Hepatocyte (in vitro differentiated cells): ENCODE data around the gene CCDC102A. TPM values are rescaled to one million over a fixed set of nuclear protein-coding genes. Genes with fewer than 3 reads are reported as not detected.

Source experiments
- DNase-seq: peaks from one replicate; pipeline ENCODE4 v3.0.0-alpha.2; 2016; ENCODE audit warnings: low spot score
- H2AFZ ChIP-seq: fragments of 200-600 bp; sonication (generic); 2 replicates; pipeline ENCODE4 v1.6.0; 2016; ENCODE audit warnings: antibody characterized with exemption, mild to moderate bottlenecking
- H3K27ac ChIP-seq: fragments of 200-600 bp; sonication (generic); 2 replicates; pipeline ENCODE4 v1.5.1; 2016; ENCODE audit warnings: mild to moderate bottlenecking
- H3K27me3 ChIP-seq: fragments of 200-600 bp; sonication (generic); 2 replicates; pipeline ENCODE4 v1.6.1; 2016
- H3K36me3 ChIP-seq: fragments of 200-600 bp; sonication (generic); replicated peaks from 2 replicates; pipeline ENCODE4 v1.5.1; 2016; ENCODE audit warnings: low read depth; ENCODE audit not compliant: insufficient read depth
- H3K4me1 ChIP-seq: fragments of 200-600 bp; sonication (generic); 2 replicates; pipeline ENCODE4 v1.5.1; 2016; ENCODE audit warnings: mild to moderate bottlenecking, moderate library complexity; ENCODE audit not compliant: insufficient read depth
- H3K4me2 ChIP-seq: fragments of 200-600 bp; sonication (generic); 2 replicates; pipeline ENCODE4 v1.6.0; 2016
- H3K4me3 ChIP-seq: fragments of 200-600 bp; sonication (generic); 2 replicates; pipeline ENCODE4 v1.5.1; 2016; ENCODE audit warnings: mild to moderate bottlenecking
- H3K79me2 ChIP-seq: fragments of 200-600 bp; sonication (generic); 2 replicates; pipeline ENCODE4 v1.6.0; 2017; ENCODE audit warnings: mild to moderate bottlenecking
- H3K9me2 ChIP-seq: fragments of 200-600 bp; sonication (generic); replicated peaks from 2 replicates; pipeline ENCODE4 v1.6.0; 2017; ENCODE audit warnings: mild to moderate bottlenecking; ENCODE audit not compliant: insufficient read depth
- H3K9me3 ChIP-seq: fragments of 200-600 bp; sonication (generic); 2 replicates; pipeline ENCODE4 v1.5.1; 2016; ENCODE audit warnings: low read depth, mild to moderate bottlenecking
- H4K20me1 ChIP-seq: fragments of 200-600 bp; sonication (generic); 2 replicates; pipeline ENCODE4 v1.6.0; 2016; ENCODE audit warnings: mild to moderate bottlenecking; ENCODE audit not compliant: insufficient read depth, poor library complexity, severe bottlenecking
- EZH2 ChIP-seq: fragments of 200-600 bp; sonication (generic); IDR thresholded peaks from 2 replicates; pipeline ENCODE4 v1.6.1; 2016; ENCODE audit warnings: antibody characterized with exemption, mild to moderate bottlenecking, borderline replicate concordance
- EZH2phosphoT487 ChIP-seq: fragments of 200-600 bp; sonication (generic); IDR thresholded peaks from one replicate; pipeline ENCODE4 v1.6.1; 2018; ENCODE audit warnings: antibody characterized with exemption, mild to moderate bottlenecking, low read depth, moderate library complexity; ENCODE audit not compliant: unreplicated experiment, severe bottlenecking
- WGBS: methylation state at CpG from one replicate; pipeline ENCODE4 v1.1.6; 2016; ENCODE audit warnings: low lambda C conversion rate; ENCODE audit errors: missing lambda C conversion rate; 5-methylcytosine and 5-hydroxymethylcytosine counted together
- polyA plus RNA-seq: library from polyadenylated mRNA; unstranded; fragments of >200 nt; fragmentation: Nextera tagmentation; extraction: Ambion mirVana; gene quantifications from 2 replicates; pipeline ENCODE4 v1.2.1, GENCODE V29; 2016
- total RNA-seq: library from RNA; depleted of rRNA; stranded (reverse); fragments of >200 nt; gene quantifications from 2 replicates; pipeline ENCODE4 v1.2.3, GENCODE V29; 2014
- TF ChIP-seq, protein P1 (sequence below): fragments of 200-600 bp; sonication (generic); IDR thresholded peaks from 2 replicates; pipeline ENCODE4 v1.5.1; 2016; ENCODE audit warnings: antibody characterized with exemption, mild to moderate bottlenecking; ENCODE audit not compliant: poor library complexity

Gene CCDC102A
- total and polyA plus RNA-seq, 2 experiments from 2014 or later, result 11.4 to 17.2 TPM

DNA sequence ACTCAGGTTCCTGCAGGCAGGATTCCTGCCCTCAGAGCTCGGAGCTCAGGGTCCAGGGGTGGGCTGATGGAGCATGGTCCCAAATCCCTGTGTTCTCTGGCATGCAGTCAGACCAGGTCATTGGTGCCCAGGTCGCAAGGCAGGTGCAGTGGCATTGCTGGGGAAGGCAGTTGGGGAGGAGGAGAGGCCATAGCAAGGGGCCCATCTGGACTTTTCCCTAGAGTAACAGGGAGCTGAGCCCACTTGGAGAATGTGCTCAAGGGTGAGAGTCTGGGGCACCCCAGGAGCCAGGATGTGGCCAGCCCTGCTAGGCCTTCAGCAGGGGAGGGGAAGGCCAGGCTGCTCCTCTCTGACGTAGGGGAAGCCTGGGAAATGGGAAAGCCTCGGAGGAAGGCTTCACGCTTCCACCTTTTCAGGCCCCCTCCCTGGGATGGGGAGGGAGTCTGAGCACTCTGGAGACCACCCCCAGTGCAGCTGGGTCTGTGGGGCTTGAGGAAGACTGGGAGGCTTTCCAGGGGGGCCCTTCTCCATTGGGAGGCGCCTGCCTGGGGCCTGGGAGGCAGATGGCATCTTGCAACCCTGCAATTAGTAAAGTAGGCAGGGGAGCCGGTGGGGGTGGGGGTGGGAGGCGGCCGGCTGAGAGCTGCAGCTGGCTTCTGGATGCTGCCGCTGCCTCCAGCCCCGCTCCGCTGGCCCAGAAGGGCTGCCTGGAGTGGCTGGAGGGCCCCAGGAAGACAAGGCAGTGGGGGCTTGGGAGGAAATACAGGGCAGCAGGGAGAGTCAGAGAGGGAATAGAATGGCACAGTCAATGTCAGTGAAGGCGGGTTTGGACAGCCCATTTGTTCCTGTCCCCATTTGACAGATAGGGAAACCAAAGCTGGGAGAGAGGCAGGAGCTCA lies 29.0 kb downstream of the CCDC102A start:
- TF ChIP-seq EZH2, result no peak
- TF ChIP-seq EZH2phosphoT487, result no peak
- TF ChIP-seq, protein P1, sequence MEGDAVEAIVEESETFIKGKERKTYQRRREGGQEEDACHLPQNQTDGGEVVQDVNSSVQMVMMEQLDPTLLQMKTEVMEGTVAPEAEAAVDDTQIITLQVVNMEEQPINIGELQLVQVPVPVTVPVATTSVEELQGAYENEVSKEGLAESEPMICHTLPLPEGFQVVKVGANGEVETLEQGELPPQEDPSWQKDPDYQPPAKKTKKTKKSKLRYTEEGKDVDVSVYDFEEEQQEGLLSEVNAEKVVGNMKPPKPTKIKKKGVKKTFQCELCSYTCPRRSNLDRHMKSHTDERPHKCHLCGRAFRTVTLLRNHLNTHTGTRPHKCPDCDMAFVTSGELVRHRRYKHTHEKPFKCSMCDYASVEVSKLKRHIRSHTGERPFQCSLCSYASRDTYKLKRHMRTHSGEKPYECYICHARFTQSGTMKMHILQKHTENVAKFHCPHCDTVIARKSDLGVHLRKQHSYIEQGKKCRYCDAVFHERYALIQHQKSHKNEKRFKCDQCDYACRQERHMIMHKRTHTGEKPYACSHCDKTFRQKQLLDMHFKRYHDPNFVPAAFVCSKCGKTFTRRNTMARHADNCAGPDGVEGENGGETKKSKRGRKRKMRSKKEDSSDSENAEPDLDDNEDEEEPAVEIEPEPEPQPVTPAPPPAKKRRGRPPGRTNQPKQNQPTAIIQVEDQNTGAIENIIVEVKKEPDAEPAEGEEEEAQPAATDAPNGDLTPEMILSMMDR, result no peak
- Histone ChIP-seq H4K20me1 (no peaks in the 10 kb centered on the region), H3K4me2 (peak overlapping the region; percentile 27), H3K9me3 (no peaks in the 10 kb centered on the region), H3K9me2 (no peaks in the 10 kb centered on the region), H3K36me3 (no peaks in the 10 kb centered on the region), H3K79me2 (no peaks in the 10 kb centered on the region), H3K27me3 (no peaks in the 10 kb centered on the region), H3K4me1 (peaks cover 27% of the 10 kb centered on the region), H3K4me3 (no peak overlapping the region), H2AFZ (no peak overlapping the region), H3K27ac (no peak overlapping the region)
- WGBS, result 47% methylated on average over 12 of the region's 13 CpGs
- peak; percentile 34 for DNase-seq

GRCh38 chr16:57505169-57505568 lies 31.2 kb downstream of the CCDC102A start:
- peaks cover 34% of the 10 kb centered on the region for H3K4me1 ChIP-seq
- H3K9me3 ChIP-seq, result no peaks in the 10 kb centered on the region
- TF ChIP-seq, protein P1, result no peak
- TF ChIP-seq EZH2phosphoT487 (no peak), EZH2 (no peak)
- H3K9me2 ChIP-seq, result no peaks in the 10 kb centered on the region
- no peaks in the 10 kb centered on the region for H3K27me3 ChIP-seq
- no peak overlapping the region for H3K4me3 ChIP-seq
- H3K27ac ChIP-seq, result no peak overlapping the region
- peak; percentile 3 for DNase-seq
- no peak overlapping the region for H3K4me2 ChIP-seq
- no peaks in the 10 kb centered on the region for H3K36me3 ChIP-seq
- WGBS, result 81% methylated on average over 6 of the region's 6 CpGs
- H2AFZ ChIP-seq, result no peak overlapping the region
- no peaks in the 10 kb centered on the region for H3K79me2 ChIP-seq
- no peaks in the 10 kb centered on the region for H4K20me1 ChIP-seq

DNA sequence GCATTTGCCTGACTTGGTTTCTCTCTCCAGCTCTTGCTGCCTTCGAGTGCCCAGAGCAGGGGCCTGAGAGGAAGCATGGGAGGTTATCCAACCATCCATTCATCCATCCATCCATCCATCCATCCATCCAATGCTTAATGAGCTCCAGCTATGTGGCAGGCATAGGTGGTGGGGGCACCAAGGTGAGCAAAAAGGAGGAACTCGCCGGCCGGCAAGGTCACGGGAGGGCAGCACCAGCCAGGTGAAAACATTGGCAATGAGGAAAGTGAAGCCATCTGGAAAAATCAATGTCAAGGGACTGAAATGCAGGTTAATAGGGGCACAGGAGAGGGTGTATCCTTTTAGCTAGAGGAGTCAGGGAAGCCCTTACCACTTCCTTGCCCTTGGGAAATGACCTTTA lies 31.9 kb downstream of the CCDC102A start:
- Histone ChIP-seq H3K36me3 (no peaks in the 10 kb centered on the region), H3K9me3 (no peaks in the 10 kb centered on the region), H4K20me1 (no peaks in the 10 kb centered on the region), H2AFZ (no peak overlapping the region), H3K27me3 (no peaks in the 10 kb centered on the region), H3K9me2 (no peaks in the 10 kb centered on the region), H3K4me2 (no peak overlapping the region), H3K4me1 (peaks cover 28% of the 10 kb centered on the region), H3K79me2 (no peaks in the 10 kb centered on the region), H3K27ac (no peak overlapping the region), H3K4me3 (no peak overlapping the region)
- no peak for DNase-seq
- TF ChIP-seq EZH2phosphoT487 (no peak), EZH2 (no peak)
- TF ChIP-seq, protein P1, result no peak
- 76% methylated on average over 5 of the region's 5 CpGs for WGBS
